ENCODE data around the gene GRIP1. TPM values are rescaled to one million over a fixed set of nuclear protein-coding genes. Genes with fewer than 3 reads are reported as not detected.

GRIP1 gene
- total RNA-seq, 1 donor from 2014 or later, result 9.1 TPM

DNA sequence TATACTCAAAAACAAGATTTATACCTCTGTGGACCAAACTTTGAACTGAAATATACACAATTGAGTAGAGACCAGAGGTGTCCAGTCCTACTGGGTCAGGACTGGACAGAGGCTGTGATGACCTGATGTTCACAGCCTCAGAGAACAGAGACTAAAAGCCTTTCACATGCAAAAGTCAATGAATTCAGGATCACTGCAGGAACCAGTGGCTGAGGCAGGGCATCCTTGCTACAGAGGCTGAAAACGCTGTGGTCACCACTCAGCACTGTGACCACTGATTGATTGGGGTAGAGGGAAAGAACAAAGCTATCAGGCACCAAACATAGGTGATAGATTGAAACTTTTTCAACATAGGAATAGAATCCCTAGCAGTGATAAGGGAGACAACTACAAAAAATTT is 25.1 kb downstream of the GRIP1 start:
- H3K9me3 Mint-ChIP-seq (ENCODE audit: unreplicated experiment), result no peaks in the 10 kb centered on the region

DNA sequence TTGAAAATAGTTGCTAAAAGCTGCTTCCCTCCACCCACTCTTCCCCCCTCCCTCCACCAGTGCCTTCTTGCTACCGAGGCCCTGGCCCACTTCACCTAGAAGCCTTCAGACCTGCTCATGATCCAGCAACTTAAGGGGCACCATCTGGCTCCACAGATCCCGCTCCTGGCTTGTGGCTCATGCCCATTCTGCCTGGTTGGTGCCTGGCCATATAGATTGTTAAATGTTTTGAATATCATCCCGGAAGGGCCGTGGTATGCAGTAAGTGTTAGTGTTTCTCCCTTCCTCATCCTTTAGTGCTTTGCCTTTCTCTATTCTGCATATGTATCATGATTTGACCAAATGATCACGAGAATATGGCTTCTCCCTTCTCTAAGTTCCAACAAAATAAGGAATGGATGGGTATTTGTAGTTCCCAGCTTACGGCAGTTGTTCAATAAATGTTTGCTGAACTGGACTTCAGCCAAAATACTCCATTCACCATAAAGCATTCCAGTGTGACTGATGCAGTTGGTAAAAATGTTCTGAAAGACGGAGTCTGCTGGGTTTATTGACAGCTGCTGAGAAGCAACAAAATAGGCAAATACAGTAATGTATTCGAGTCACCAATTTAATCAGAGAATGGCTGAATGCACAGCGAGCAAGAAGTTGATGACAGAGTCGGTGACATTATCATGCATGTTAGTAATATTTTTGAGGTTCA is 30.7 kb downstream of the GRIP1 start:
- H3K36me3 Mint-ChIP-seq (ENCODE audit: unreplicated experiment), result no peaks in the 10 kb centered on the region
- H3K4me3 Mint-ChIP-seq (ENCODE audit: unreplicated experiment), result no peak overlapping the region
- peaks cover 26% of the 10 kb centered on the region for H3K4me1 Mint-ChIP-seq (ENCODE audit: unreplicated experiment)
- no peak for DNase-seq (ENCODE audit: extremely low spot score, unreplicated experiment)
- no peaks in the 10 kb centered on the region for H3K27me3 Mint-ChIP-seq (ENCODE audit: unreplicated experiment)
- no peaks in the 10 kb centered on the region for H3K9me3 Mint-ChIP-seq (ENCODE audit: unreplicated experiment)
- peak overlapping the region; percentile 56 for H3K27ac Mint-ChIP-seq (ENCODE audit: unreplicated experiment)
- TF ChIP-seq CTCF (IDR thresholded peaks at IDR 0.05), result no peak

More for the DNA sequence above, 25.1 kb downstream of the GRIP1 start:
- peaks cover under 1% of the 10 kb centered on the region for H3K4me1 Mint-ChIP-seq (ENCODE audit: unreplicated experiment)
- no peak overlapping the region for H3K27ac Mint-ChIP-seq (ENCODE audit: unreplicated experiment)
- TF ChIP-seq CTCF (IDR thresholded peaks at IDR 0.05), result no peak
- no peaks in the 10 kb centered on the region for H3K36me3 Mint-ChIP-seq (ENCODE audit: unreplicated experiment)
- no peak for DNase-seq (ENCODE audit: extremely low spot score, unreplicated experiment)
- H3K4me3 Mint-ChIP-seq (ENCODE audit: unreplicated experiment), result no peak overlapping the region
- peaks cover 8% of the 10 kb centered on the region for H3K27me3 Mint-ChIP-seq (ENCODE audit: unreplicated experiment)

DNA sequence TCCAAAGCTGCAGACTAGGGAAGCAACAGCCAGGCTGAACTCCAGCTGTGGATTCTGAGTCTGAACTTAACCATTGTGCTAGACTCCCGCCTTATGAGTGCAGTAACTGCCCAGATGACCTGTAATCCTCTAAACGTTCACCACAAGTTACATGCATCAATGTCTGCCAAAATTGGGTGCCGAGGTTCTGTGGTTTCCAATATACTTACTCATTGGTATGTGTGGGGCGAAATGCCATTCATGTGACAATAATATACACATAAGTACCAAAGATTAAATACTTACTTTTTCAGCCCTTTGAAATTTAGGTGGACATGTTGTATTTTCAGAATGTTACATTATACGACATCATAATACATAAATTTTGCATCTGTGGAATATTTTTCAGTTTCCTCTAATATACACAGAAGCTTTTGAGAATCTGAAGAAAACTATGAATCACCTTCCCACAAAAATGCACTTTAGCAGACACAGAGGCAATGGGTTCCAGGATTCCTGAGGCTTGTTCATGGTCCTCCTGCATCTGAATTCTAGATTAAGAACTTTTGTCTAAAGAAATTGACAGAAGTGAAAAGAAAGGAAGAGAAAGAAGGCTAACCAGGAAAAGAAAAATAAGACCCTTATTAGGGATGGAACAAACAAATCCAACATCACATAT is 31.7 kb downstream of the GRIP1 start:
- Mint-ChIP-seq H3K27me3 (ENCODE audit: unreplicated experiment) (no peaks in the 10 kb centered on the region), H3K4me1 (ENCODE audit: unreplicated experiment) (peaks cover 26% of the 10 kb centered on the region), H3K9me3 (ENCODE audit: unreplicated experiment) (no peaks in the 10 kb centered on the region), H3K27ac (ENCODE audit: unreplicated experiment) (peak overlapping the region; percentile 83), H3K4me3 (ENCODE audit: unreplicated experiment) (no peak overlapping the region), H3K36me3 (ENCODE audit: unreplicated experiment) (no peaks in the 10 kb centered on the region)
- TF ChIP-seq CTCF (IDR thresholded peaks at IDR 0.05), result no peak
- DNase-seq (ENCODE audit: extremely low spot score, unreplicated experiment), result no peak

DNA sequence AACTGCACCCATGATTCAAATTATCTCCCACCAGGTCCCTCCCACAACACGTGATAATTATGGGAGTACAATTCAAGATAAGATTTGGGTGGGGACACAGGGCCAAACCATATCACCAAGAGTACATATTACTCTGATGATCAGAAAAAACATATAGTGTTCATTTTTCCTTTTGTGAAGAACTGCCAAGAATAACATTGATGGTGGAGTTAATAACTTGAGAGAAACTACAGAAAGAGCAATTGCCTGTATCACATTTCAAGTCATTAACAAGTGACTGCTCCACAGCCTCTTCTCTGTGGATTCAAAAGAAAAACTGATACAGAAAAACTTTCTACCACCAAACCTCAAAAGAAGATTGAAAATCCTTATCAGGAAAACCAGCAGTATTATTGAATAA is 34.7 kb downstream of the GRIP1 start:
- no peak for DNase-seq (ENCODE audit: extremely low spot score, unreplicated experiment)
- Mint-ChIP-seq H3K27ac (ENCODE audit: unreplicated experiment) (no peak overlapping the region), H3K27me3 (ENCODE audit: unreplicated experiment) (no peaks in the 10 kb centered on the region), H3K36me3 (ENCODE audit: unreplicated experiment) (no peaks in the 10 kb centered on the region), H3K4me3 (ENCODE audit: unreplicated experiment) (no peak overlapping the region), H3K9me3 (ENCODE audit: unreplicated experiment) (no peaks in the 10 kb centered on the region), H3K4me1 (ENCODE audit: unreplicated experiment) (peaks cover 34% of the 10 kb centered on the region)
- TF ChIP-seq CTCF (IDR thresholded peaks at IDR 0.05), result no peak

GRCh38 chr12:66640691-66641460 is 38.0 kb downstream of the GRIP1 start:
- no peak overlapping the region for H3K27ac Mint-ChIP-seq (ENCODE audit: unreplicated experiment)
- H3K4me3 Mint-ChIP-seq (ENCODE audit: unreplicated experiment), result no peak overlapping the region
- no peaks in the 10 kb centered on the region for H3K27me3 Mint-ChIP-seq (ENCODE audit: unreplicated experiment)
- no peaks in the 10 kb centered on the region for H3K36me3 Mint-ChIP-seq (ENCODE audit: unreplicated experiment)
- TF ChIP-seq CTCF (IDR thresholded peaks at IDR 0.05), result no peak
- H3K4me1 Mint-ChIP-seq (ENCODE audit: unreplicated experiment), result peaks cover 13% of the 10 kb centered on the region
- no peak for DNase-seq (ENCODE audit: extremely low spot score, unreplicated experiment)
- no peaks in the 10 kb centered on the region for H3K9me3 Mint-ChIP-seq (ENCODE audit: unreplicated experiment)
